NCI-H1436 treated with DMSO at 0.1 percent for 48 hours (cell line): ENCODE results near the gene GATB.
"Not testable (repeated sequence)": the region's sequence is repeated elsewhere in the genome, so short reads cannot be mapped to it uniquely, and the experiment has no call there.

Source experiments
- DNase-seq: peaks from one replicate; lab custom pipeline; 2025; lab: John Stamatoyannopoulos, UW

The GATB gene

GRCh38 chr4:151731670-151732069 is 29.1 kb downstream of the GATB start:
- DNase-seq = not testable (repeated sequence)

GRCh38 chr4:151729731-151730559 is 30.9 kb downstream of the GATB start:
- no peak for DNase-seq

GRCh38 chr4:151728679-151729078 is 32.1 kb downstream of the GATB start:
- no peak for DNase-seq

- DNase-seq = no peak
Measured at GRCh38 chr4:151728006-151728405, 32.8 kb downstream of the GATB start.

GRCh38 chr4:151727365-151727764 is 33.4 kb downstream of the GATB start:
- DNase-seq = no peak

GRCh38 chr4:151725087-151725486 is 35.7 kb downstream of the GATB start:
- no peak for DNase-seq

GRCh38 chr4:151721916-151722315 is 38.9 kb downstream of the GATB start:
- DNase-seq = no peak

- DNase-seq = no peak
Measured at GRCh38 chr4:151721466-151721865, 39.3 kb downstream of the GATB start.

GRCh38 chr4:151719956-151720334 is 40.9 kb downstream of the GATB start:
- no peak for DNase-seq

GRCh38 chr4:151718984-151719955 is 41.5 kb downstream of the GATB start:
- no peak for DNase-seq

GRCh38 chr4:151717909-151718628 is 42.7 kb downstream of the GATB start:
- no peak for DNase-seq

- no peak for DNase-seq
Measured at GRCh38 chr4:151717314-151717713, 43.5 kb downstream of the GATB start.

GRCh38 chr4:151716324-151716723 is 44.5 kb downstream of the GATB start:
- DNase-seq = no peak

- no peak for DNase-seq
Measured at GRCh38 chr4:151715881-151716280, 44.9 kb downstream of the GATB start.

GRCh38 chr4:151712777-151713176 is 48.0 kb downstream of the GATB start:
- no peak for DNase-seq

GRCh38 chr4:151711646-151712045 is 49.2 kb downstream of the GATB start:
- no peak for DNase-seq

GRCh38 chr4:151709587-151709986 is 51.2 kb downstream of the GATB start:
- no peak for DNase-seq

GRCh38 chr4:151709071-151709470 is 51.7 kb downstream of the GATB start:
- no peak for DNase-seq

GRCh38 chr4:151708100-151708499 is 52.7 kb downstream of the GATB start:
- no peak for DNase-seq

- DNase-seq = no peak
Measured at GRCh38 chr4:151703401-151703800, 57.4 kb downstream of the GATB start.

- DNase-seq = no peak
Measured at GRCh38 chr4:151702256-151702655, 58.6 kb downstream of the GATB start.
